Fibroblast of the aortic adventitia (primary cell): ENCODE results near the gene CUX1. TPM values are rescaled to one million over a fixed set of nuclear protein-coding genes. Genes with fewer than 3 reads are reported as not detected.

ENCODE experiments used
- DNase-seq: peaks from one replicate; pipeline ENCODE4 v3.0.0-alpha.2; 2010; ENCODE audit warnings: low read depth
- H3K4me3 ChIP-seq: 2 replicates; pipeline ENCODE4 v1.5.1; 2011; ENCODE audit warnings: low read depth, mild to moderate bottlenecking, control low read depth, low read length, moderate library complexity
- total RNA-seq: library from RNA; depleted of rRNA; stranded (reverse); fragments of >200 nt; gene quantifications from 2 replicates; pipeline ENCODE4 v1.2.3, GENCODE V29; 2012; ENCODE audit warnings: low replicate concordance
- TF ChIP-seq, protein P1 (sequence below): IDR thresholded peaks from 2 replicates; pipeline ENCODE4 v1.5.1; 2011; ENCODE audit warnings: mild to moderate bottlenecking, low read length, control low read depth, inconsistent platforms; ENCODE audit not compliant: insufficient read depth

CUX1 gene
- total RNA-seq, 1 donor, result 44.2 TPM

DNA sequence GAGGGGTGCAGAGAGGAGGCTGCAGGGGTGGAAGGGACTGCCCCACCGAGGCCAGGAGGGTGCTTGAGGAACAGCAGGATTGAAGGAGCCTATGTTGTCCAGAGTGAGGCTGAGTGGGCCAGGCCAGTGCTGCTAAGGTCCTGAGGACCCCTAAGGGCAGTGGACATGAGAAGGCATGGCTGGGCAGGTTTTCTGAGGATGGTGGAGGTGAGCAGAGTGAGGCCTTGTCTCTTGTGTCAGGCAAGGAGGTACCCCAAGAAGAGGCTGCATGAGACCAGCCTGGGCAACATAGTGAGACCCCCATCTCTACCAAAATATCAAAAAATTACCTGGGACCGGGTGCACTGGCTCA is 474.5 kb downstream of the CUX1 start:
- no peak for DNase-seq
- TF ChIP-seq, protein P1, sequence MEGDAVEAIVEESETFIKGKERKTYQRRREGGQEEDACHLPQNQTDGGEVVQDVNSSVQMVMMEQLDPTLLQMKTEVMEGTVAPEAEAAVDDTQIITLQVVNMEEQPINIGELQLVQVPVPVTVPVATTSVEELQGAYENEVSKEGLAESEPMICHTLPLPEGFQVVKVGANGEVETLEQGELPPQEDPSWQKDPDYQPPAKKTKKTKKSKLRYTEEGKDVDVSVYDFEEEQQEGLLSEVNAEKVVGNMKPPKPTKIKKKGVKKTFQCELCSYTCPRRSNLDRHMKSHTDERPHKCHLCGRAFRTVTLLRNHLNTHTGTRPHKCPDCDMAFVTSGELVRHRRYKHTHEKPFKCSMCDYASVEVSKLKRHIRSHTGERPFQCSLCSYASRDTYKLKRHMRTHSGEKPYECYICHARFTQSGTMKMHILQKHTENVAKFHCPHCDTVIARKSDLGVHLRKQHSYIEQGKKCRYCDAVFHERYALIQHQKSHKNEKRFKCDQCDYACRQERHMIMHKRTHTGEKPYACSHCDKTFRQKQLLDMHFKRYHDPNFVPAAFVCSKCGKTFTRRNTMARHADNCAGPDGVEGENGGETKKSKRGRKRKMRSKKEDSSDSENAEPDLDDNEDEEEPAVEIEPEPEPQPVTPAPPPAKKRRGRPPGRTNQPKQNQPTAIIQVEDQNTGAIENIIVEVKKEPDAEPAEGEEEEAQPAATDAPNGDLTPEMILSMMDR, result no peak

DNA sequence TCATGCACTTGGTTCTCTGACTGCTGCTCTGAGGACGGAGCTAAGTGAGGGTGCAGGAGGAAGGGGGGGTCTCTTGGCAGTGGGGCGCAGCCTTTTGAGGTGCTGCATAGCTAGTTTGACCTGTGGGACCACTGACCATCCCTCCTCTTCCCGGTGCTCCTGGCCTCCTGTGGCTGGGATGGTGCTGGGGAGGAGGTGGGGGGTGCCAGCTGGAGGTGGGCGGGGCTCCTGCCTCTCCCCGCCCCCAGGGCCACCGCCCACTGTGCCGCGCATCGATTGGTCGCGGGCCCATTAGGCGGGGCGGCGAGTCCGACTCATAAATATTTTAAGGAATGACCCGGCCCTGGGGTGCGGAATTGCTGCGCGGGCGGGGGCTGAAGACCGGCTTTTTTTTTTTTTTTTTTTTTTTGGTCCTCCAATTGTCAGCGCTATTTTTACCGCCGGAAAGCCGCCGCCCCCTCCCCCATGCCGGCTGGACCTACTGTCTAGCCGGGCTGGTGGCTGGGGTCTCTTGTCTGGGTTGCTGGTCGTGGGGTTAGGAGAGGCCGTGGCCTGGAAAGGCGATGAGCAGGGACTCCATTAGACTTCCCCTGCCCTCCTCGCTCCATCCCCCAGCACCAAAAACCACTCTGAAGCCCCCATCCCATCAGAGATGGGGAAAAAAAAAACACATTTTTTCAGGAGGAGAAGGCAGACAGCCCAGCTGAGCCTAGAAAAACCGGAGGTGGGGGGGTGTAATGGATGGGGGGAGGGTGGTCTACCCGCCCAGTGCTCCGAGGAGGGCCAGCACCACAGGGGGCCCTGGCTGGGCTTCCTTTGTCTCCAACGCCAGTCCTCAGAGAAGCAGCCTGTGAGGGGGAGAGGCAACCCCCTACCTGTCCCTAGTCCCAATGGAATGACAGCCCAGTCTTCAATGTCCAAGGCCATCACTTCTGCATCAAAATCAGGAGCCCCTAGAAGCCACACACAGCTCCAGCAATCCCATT is 475.7 kb downstream of the CUX1 start:
- DNase-seq, result no peak
- H3K4me3 ChIP-seq, result no peak overlapping the region
- TF ChIP-seq, protein P1, result no peak

More for the DNA sequence above, 474.5 kb downstream of the CUX1 start:
- no peak overlapping the region for H3K4me3 ChIP-seq

DNA sequence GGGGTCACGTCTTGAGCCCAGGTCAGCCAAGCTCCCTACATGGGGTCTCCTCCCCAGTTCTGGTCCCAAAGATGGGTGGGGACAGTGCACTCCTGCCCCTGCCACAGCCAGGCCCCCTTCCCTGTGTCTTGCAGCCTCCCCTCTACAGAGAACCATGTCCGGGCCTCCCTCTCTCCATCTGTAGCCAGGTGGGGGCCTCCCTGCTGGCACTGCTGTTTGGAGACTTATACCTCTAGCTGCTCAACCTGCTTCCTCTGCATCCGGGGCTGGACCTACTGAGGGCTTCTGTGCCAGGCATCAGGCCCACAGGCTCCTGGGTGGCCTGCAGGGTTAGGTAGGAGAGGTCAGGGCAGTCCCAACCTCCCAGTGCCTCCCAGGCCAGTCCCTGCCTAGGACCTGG is 477.2 kb downstream of the CUX1 start:
- H3K4me3 ChIP-seq, result no peak overlapping the region
- no peak for DNase-seq
- TF ChIP-seq, protein P1, result no peak

DNA sequence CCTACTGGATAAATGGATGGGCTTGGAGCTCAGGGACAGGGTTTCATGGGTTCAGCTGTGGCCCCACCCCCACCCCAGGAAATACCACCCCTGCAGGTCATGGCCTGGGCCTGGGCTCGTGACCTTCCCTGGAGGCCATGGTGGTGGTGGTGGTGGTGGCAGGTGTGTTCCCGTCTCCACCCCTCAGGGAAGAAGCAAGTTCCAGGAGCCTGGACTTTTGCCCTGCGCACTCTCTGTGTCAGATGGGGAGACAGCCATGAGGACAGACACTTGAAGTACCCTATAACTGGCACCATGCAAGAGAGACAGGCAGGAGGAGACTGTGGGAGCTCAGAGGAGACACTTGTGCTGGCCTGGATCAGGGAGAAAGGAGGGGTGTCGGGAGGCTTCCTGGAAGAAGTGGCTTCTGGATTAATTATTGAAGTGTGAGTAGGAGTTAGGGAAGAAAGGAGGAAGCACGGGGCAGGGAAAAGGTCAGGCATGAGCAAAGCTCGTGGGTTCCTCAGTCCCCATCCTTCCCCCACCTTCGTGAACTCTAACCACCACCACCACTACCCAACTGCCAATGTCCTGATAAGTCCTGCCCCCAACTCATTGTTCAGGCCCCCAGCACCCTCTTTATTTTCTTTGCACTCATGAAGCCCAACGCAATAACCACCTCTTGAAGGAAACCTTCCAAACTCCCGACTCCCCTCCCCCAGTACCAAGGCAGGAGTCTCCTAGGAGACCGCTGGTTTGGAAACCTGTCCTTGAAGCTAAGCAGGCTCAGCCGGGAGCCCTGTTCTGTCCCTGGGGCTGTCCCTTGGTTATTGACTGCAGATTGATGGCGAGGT is 478.1 kb downstream of the CUX1 start:
- DNase-seq, result no peak
- no peak overlapping the region for H3K4me3 ChIP-seq
- TF ChIP-seq, protein P1, result no peak

DNA sequence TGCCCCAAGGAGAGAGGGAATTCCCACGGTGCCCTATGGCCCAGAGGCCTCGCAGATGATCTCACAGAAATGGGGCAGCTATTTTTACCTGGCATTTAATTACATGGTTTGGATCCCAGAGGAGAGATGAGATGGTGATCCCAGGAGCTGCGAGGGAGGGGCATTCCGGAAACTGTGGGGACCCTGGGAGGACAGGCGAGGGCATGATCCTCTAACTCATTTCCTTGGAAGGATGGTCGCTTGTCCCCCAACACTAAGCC is 478.7 kb downstream of the CUX1 start:
- no peak overlapping the region for H3K4me3 ChIP-seq
- TF ChIP-seq, protein P1, result no peak
- DNase-seq, result no peak

DNA sequence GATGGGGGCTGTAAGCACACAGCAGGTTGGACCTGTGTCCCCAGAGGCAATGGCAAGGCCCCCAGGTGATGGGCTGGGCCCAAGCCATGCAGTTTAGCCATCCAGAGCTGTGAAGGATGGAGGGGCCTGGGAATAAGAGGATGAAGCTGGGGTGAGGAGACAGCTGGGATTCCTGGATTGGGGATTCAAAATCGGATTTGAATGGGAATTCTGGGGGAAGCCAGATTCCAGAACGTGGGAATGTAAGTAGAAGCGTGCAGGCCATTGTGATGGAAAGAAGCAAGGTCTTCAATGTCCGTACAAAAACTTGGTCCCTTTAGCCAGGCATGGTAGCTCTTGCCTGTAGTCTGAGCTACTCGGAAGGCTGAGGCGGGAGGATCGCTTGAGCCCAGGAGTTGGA is 479.1 kb downstream of the CUX1 start:
- DNase-seq, result no peak
- TF ChIP-seq, protein P1, result no peak
- H3K4me3 ChIP-seq, result no peak overlapping the region
